ENCODE data around the gene FAM184B. TPM values are rescaled to one million over a fixed set of nuclear protein-coding genes. Genes with fewer than 3 reads are reported as not detected.

FAM184B gene
- total RNA-seq, 1 experiment from 2014 or later = 0.07 TPM

- intact Hi-C loops (cut with micrococcal nuclease) = no loop called here
- Histone ChIP-seq H3K36me3 (ENCODE audit: control insufficient read depth in 1 of 2, insufficient read depth in 2 of 2, low read length in 2 of 2) (peaks cover 18 to 27% of the 10 kb centered on the region in 2 experiments), H3K27me3 (ENCODE audit: insufficient read depth, low read length) (no peaks in the 10 kb centered on the region), H2AFZ (ENCODE audit: low read depth, low read length, poor library complexity, severe bottlenecking) (no peak overlapping the region), H4K20me1 (ENCODE audit: insufficient read depth) (peaks cover 13% of the 10 kb centered on the region; the same call in 1 of the 2 replicates), H3K9ac (ENCODE audit: low read length) (peak overlapping the region; percentile 98), H3K27ac (ENCODE audit: low read depth, low read length) (no peak overlapping the region), H3K9me2 (ENCODE audit: insufficient read depth) (no peaks in the 10 kb centered on the region), H3K79me2 (ENCODE audit: insufficient read depth, low read length) (peaks cover 98% of the 10 kb centered on the region), H3K4me2 (ENCODE audit: low read length) (peak overlapping the region; percentile 85), H3K9me3 (ENCODE audit: control insufficient read depth in 1 of 2, insufficient read depth in 1 of 2, low read depth in 1 of 2, low read length in 2 of 2) (no peaks in the 10 kb centered on the region), H3K4me3 (replicated peaks in 1 of 2; ENCODE audit: low read depth in 1 of 2, low read length in 2 of 2) (peak overlapping the region; percentile 80 to 93), H3K4me1 (ENCODE audit: control insufficient read depth in 1 of 2, insufficient read depth in 2 of 2, low read length in 2 of 2) (peaks cover 5 to 20% of the 10 kb centered on the region in 2 experiments; a peak in 2 of 4 replicates)
- no peak for ATAC-seq
- BruUV-seq (replicated peaks) = no TSS peak
- ChIA-PET RAD21 (ENCODE audit: low non-redundant PET in 1 of 2, low total read pairs in 2 of 2, uncharacterized antibody in 2 of 2, unreplicated experiment in 2 of 2) (no interaction called here), CTCF (no interaction called here), POLR2A (no interaction called here)
- TF ChIP-seq FOSL1 (IDR thresholded peaks at IDR 0.05; ENCODE audit: low read depth) (no peak), CBX3 (IDR thresholded peaks at IDR 0.05; ENCODE audit: low read depth) (no peak), EZH2 (IDR thresholded peaks at IDR 0.05) (no peak), MAX (IDR thresholded peaks at IDR 0.05) (no peak)
- DNase-seq (ENCODE audit: low read depth, low spot score) = no peak
Measured at GRCh38 chr4:17812125-17812524, 30.7 kb upstream of the FAM184B start.

- ChIA-PET CTCF (interaction anchor here (1.1 kb wide), 1 partner anchor 262 kb away, joined by 3 read pairs; no protein-coding TSS in a partner anchor), RAD21 (ENCODE audit: low non-redundant PET in 1 of 2, low total read pairs in 2 of 2, uncharacterized antibody in 2 of 2, unreplicated experiment in 2 of 2) (no interaction called here), POLR2A (interaction anchor here (0.5 to 1.5 kb wide), 2 partner anchors 11 kb away, joined by 3 to 4 read pairs; no protein-coding TSS in a partner anchor)
- H3K27me3 ChIP-seq (ENCODE audit: insufficient read depth, low read length) = no peaks in the 10 kb centered on the region
- TF ChIP-seq ZFX (IDR thresholded peaks at IDR 0.05) (peak; percentile 15; the same call in 1 of the 2 replicates), SRF (IDR thresholded peaks at IDR 0.05; ENCODE audit: low read depth) (no peak)
- H3K4me2 ChIP-seq (ENCODE audit: low read length) = peak overlapping the region; percentile 85
- H4K20me1 ChIP-seq (ENCODE audit: insufficient read depth) = peaks cover 23% of the 10 kb centered on the region; the same call in 1 of the 2 replicates
- intact Hi-C loops (cut with micrococcal nuclease) = loop anchor here (2.0 kb wide), 1 partner anchor 210 kb away; the partner anchor contains the start of gene LCORL
- peak overlapping the region; percentile 80 to 93 for H3K4me3 ChIP-seq (replicated peaks in 1 of 2; ENCODE audit: low read depth in 1 of 2, low read length in 2 of 2)
- H3K79me2 ChIP-seq (ENCODE audit: insufficient read depth, low read length) = peaks cover 98% of the 10 kb centered on the region
- no TSS peak for BruUV-seq (replicated peaks)
- no peaks in the 10 kb centered on the region for H3K9me2 ChIP-seq (ENCODE audit: insufficient read depth)
- H3K4me1 ChIP-seq (ENCODE audit: control insufficient read depth in 1 of 2, insufficient read depth in 2 of 2, low read length in 2 of 2) = peaks cover 5 to 20% of the 10 kb centered on the region in 2 experiments; a peak in 2 of 4 replicates
- ATAC-seq (peak; percentile 51), DNase-seq (ENCODE audit: low read depth, low spot score) (no peak)
- peak overlapping the region; percentile 60 for H3K27ac ChIP-seq (ENCODE audit: low read depth, low read length)
- peaks cover 17 to 23% of the 10 kb centered on the region in 2 experiments for H3K36me3 ChIP-seq (ENCODE audit: control insufficient read depth in 1 of 2, insufficient read depth in 2 of 2, low read length in 2 of 2)
- H3K9ac ChIP-seq (ENCODE audit: low read length) = peak overlapping the region; percentile 98
- H2AFZ ChIP-seq (ENCODE audit: low read depth, low read length, poor library complexity, severe bottlenecking) = no peak overlapping the region
- no peaks in the 10 kb centered on the region for H3K9me3 ChIP-seq (ENCODE audit: control insufficient read depth in 1 of 2, insufficient read depth in 1 of 2, low read depth in 1 of 2, low read length in 2 of 2)
Measured at GRCh38 chr4:17811078-17811603, 29.7 kb upstream of the FAM184B start.

Measured in HCT116 (cell line).